DOHH2 (cell line): ENCODE data around the gene SNX9.

ENCODE experiments used
- H3F3A ChIP-seq: fragments of 200-600 bp; sonication (generic), shearing (Covaris generic); 2 replicates; pipeline ENCODE4 v1.6.0; 2016; ENCODE audit warnings: antibody characterized with exemption, mild to moderate bottlenecking; ENCODE audit not compliant: control insufficient read depth, insufficient read depth
- H3K27ac ChIP-seq: fragments of 200-600 bp; sonication (generic); 2 replicates; pipeline ENCODE4 v1.5.1; 2014; ENCODE audit warnings: low read depth, mild to moderate bottlenecking, low read length, moderate library complexity
- H3K27me3 ChIP-seq: fragments of 200-600 bp; sonication (generic); 2 replicates; pipeline ENCODE4 v1.6.1; 2014; ENCODE audit warnings: mild to moderate bottlenecking, low read length, mixed read lengths; ENCODE audit not compliant: control insufficient read depth
- H3K36me3 ChIP-seq: fragments of 200-600 bp; sonication (generic); 2 replicates; pipeline ENCODE4 v1.6.1; 2014; ENCODE audit warnings: mild to moderate bottlenecking, low read length, moderate library complexity, mixed read lengths; ENCODE audit not compliant: control insufficient read depth
- H3K4me1 ChIP-seq: fragments of 200-600 bp; sonication (generic); 2 replicates; pipeline ENCODE4 v1.6.1; 2014; ENCODE audit warnings: mild to moderate bottlenecking, low read length, mixed read lengths; ENCODE audit not compliant: control insufficient read depth
- H3K4me2 ChIP-seq: fragments of 200-600 bp; sonication (generic); 2 replicates; pipeline ENCODE4 v1.6.0; 2014; ENCODE audit warnings: mild to moderate bottlenecking, low read length, moderate library complexity
- H3K4me3 ChIP-seq: fragments of 200-600 bp; sonication (generic); 2 replicates; pipeline ENCODE4 v1.5.1; 2014; ENCODE audit warnings: mild to moderate bottlenecking, low read length, mixed read lengths
- H3K79me2 ChIP-seq: fragments of 200-600 bp; sonication (generic); 2 replicates; pipeline ENCODE4 v1.6.1; 2014; ENCODE audit warnings: mild to moderate bottlenecking, low read length, mixed read lengths; ENCODE audit not compliant: control insufficient read depth
- H3K9me2 ChIP-seq: fragments of 200-600 bp; sonication (generic); replicated peaks from 2 replicates; pipeline ENCODE4 v1.6.1; 2014; ENCODE audit warnings: mild to moderate bottlenecking, low read length, mixed read lengths; ENCODE audit not compliant: control insufficient read depth
- H3K9me3 ChIP-seq: fragments of 200-600 bp; sonication (generic); 2 replicates; pipeline ENCODE4 v1.6.1; 2014; ENCODE audit warnings: antibody characterized with exemption, low read length, mixed read lengths; ENCODE audit not compliant: control insufficient read depth, insufficient read depth
- H4K20me1 ChIP-seq: fragments of 200-600 bp; sonication (generic); 2 replicates; pipeline ENCODE4 v1.6.0; 2014; ENCODE audit warnings: low read depth, mild to moderate bottlenecking, antibody characterized with exemption, low read length, moderate library complexity; ENCODE audit not compliant: control insufficient read depth, insufficient read depth
- EZH2phosphoT487 ChIP-seq: fragments of 200-600 bp; sonication (generic); IDR thresholded peaks from 2 replicates; pipeline ENCODE4 v1.6.1; 2017; ENCODE audit warnings: borderline replicate concordance, mild to moderate bottlenecking, antibody characterized with exemption, low read length, moderate library complexity, mixed read lengths
- TF ChIP-seq, protein P1 (sequence below): fragments of 200-600 bp; sonication (generic); IDR thresholded peaks from one replicate; pipeline ENCODE4 v1.5.1; 2014; ENCODE audit warnings: antibody characterized with exemption, mild to moderate bottlenecking, low read depth, low read length; ENCODE audit not compliant: poor library complexity, severe bottlenecking

SNX9 gene

DNA sequence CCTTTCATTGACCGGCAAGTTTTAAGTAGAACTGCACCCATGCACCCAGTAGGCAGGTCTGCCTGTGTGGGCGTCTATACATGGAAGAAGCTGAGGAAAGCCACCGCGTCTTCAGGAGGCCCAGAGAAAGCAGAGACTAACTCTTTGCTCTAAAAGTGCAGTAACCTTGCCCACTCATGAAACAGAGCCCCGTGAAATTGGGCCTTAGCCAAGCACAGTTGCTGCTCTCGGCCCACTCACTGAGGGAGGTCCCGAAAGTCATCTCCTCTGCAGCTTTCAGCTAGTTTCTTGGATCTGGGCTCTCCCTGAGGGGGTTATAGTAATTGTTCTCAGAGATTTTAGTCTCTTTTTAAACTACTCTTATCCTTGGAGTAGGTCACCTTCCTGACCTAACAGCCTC is 84.6 kb downstream of the SNX9 start:
- Histone ChIP-seq H3K27me3 (peaks cover 4% of the 10 kb centered on the region), H3K9me2 (no peaks in the 10 kb centered on the region), H3K27ac (no peak overlapping the region), H3K4me1 (peaks cover 7% of the 10 kb centered on the region), H3K4me3 (no peak overlapping the region), H3K36me3 (no peaks in the 10 kb centered on the region), H3K4me2 (no peak overlapping the region), H4K20me1 (no peaks in the 10 kb centered on the region), H3F3A (no peaks in the 10 kb centered on the region), H3K79me2 (no peaks in the 10 kb centered on the region), H3K9me3 (no peaks in the 10 kb centered on the region)
- TF ChIP-seq, protein P1, sequence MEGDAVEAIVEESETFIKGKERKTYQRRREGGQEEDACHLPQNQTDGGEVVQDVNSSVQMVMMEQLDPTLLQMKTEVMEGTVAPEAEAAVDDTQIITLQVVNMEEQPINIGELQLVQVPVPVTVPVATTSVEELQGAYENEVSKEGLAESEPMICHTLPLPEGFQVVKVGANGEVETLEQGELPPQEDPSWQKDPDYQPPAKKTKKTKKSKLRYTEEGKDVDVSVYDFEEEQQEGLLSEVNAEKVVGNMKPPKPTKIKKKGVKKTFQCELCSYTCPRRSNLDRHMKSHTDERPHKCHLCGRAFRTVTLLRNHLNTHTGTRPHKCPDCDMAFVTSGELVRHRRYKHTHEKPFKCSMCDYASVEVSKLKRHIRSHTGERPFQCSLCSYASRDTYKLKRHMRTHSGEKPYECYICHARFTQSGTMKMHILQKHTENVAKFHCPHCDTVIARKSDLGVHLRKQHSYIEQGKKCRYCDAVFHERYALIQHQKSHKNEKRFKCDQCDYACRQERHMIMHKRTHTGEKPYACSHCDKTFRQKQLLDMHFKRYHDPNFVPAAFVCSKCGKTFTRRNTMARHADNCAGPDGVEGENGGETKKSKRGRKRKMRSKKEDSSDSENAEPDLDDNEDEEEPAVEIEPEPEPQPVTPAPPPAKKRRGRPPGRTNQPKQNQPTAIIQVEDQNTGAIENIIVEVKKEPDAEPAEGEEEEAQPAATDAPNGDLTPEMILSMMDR, result no peak
- TF ChIP-seq EZH2phosphoT487, result no peak

DNA sequence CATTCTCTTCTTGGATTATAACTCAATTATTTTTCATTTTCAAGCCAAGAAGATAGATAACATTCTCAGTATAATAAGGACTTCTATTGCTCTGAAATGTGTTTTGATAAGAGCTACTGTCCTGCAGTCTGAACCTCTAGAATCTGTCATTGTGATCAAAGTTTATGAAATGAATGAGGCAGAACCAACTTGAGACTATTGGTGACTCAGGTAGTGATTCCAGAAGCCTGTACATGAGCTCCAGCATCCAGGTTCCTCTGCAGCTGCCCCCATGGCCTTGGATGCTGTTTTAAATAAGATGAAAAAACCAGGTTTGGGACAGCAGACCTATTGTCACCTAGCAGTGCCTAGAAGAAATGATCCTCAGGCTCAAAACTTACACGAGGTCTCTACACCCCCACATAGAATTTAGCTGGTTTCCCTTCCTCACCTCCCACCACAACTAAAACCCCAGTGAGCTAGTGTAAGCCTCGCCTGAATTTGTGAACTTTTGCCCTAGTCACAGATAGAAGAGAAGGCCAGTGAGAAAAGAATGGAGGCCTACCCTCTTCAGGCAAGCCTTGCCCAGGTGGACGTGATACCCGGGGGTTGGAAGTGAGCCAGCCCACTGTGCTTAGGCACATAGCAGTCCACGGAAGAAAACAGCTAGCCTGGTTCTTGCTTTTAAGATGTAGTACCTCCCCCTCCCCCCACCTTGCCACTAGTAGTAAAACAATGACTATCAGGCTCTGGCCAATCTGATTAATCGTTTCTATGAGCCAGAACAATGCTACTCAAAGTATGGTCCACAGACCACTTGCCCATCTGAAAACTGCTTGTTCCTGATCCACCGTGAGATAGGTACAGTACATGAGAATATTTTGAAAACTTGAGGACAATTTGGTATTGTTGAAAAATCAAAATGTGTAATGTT is 85.6 kb downstream of the SNX9 start:
- no peaks in the 10 kb centered on the region for H3K36me3 ChIP-seq
- H3K27ac ChIP-seq, result no peak overlapping the region
- H3K4me2 ChIP-seq, result no peak overlapping the region
- no peak overlapping the region for H3K4me3 ChIP-seq
- H3F3A ChIP-seq, result no peaks in the 10 kb centered on the region
- H3K9me3 ChIP-seq, result no peaks in the 10 kb centered on the region
- H3K9me2 ChIP-seq, result no peaks in the 10 kb centered on the region
- H4K20me1 ChIP-seq, result no peaks in the 10 kb centered on the region
- TF ChIP-seq, protein P1, result no peak
- no peak for TF ChIP-seq EZH2phosphoT487
- no peaks in the 10 kb centered on the region for H3K79me2 ChIP-seq
- H3K27me3 ChIP-seq, result peaks cover 4% of the 10 kb centered on the region
- peaks cover 7% of the 10 kb centered on the region for H3K4me1 ChIP-seq

DNA sequence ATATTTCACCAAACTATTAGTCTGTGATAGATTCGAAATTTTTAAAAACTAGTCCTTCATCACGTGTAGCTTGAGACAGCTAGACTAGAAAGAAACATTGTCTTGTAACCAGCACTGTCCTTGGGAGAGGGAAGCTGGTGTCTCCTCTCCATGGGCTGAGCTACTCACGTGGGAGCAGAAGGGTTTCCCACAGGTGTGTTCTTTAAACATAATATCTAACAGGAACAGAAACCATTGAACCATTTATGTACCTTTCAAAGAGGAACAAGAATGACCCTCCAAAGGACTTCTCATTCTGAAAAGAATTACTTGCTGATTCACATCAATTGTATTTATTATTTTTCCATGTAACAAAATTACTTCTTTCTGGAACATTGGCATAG is 86.2 kb downstream of the SNX9 start:
- Histone ChIP-seq H3K27me3 (peaks cover 4% of the 10 kb centered on the region), H3K36me3 (no peaks in the 10 kb centered on the region), H3K79me2 (no peaks in the 10 kb centered on the region), H3K27ac (no peak overlapping the region), H3K4me3 (no peak overlapping the region), H3K9me2 (no peaks in the 10 kb centered on the region), H4K20me1 (no peaks in the 10 kb centered on the region), H3K4me2 (no peak overlapping the region), H3K9me3 (no peaks in the 10 kb centered on the region), H3F3A (no peaks in the 10 kb centered on the region), H3K4me1 (peaks cover 7% of the 10 kb centered on the region)
- TF ChIP-seq EZH2phosphoT487, result no peak
- TF ChIP-seq, protein P1, result no peak
